MCF 10A (cell line): Measurements from ENCODE around the gene PRKACG. TPM values are rescaled to one million over a fixed set of nuclear protein-coding genes. Genes with fewer than 3 reads are reported as not detected.
"Not testable (repeated sequence)": the region's sequence is repeated elsewhere in the genome, so short reads cannot be mapped to it uniquely, and the experiment has no call there.

Source experiments
- BruUV-seq: library from RNA; stranded (reverse); fragments of 400-500 nt; replicated peaks from 2 replicates; lab custom pipeline; 2021; lab: Mats Ljungman, UMichigan
- CTCF ChIA-PET: fragments of 300-600 bp; sonication (Branson Sonifier 250); formaldehyde crosslinking; extraction: SDS; loops from one replicate; lab custom pipeline; 2021; ENCODE audit warnings: antibody characterized with exemption, inconsistent platforms; lab: Yijun Ruan, JAX
- POLR2A ChIA-PET: fragments of 300-600, 350-650 bp; sonication (Branson Sonifier 250); formaldehyde crosslinking; extraction: SDS; loops from one replicate; lab custom pipeline; 2020; ENCODE audit warnings: antibody characterized with exemption, inconsistent platforms; lab: Yijun Ruan, JAX
- DNase-seq: peaks from one replicate; pipeline ENCODE4 v3.0.0-alpha.2; 2018; ENCODE audit not compliant: unreplicated experiment
- H3K27ac Mint-ChIP-seq: one replicate; pipeline ENCODE4 v1.8.0; 2022; ENCODE audit warnings: mild to moderate bottlenecking, low read depth, mixed read lengths; ENCODE audit not compliant: unreplicated experiment
- H3K27me3 Mint-ChIP-seq: one replicate; pipeline ENCODE4 v1.8.0; 2022; ENCODE audit warnings: mixed read lengths; ENCODE audit not compliant: insufficient read depth, unreplicated experiment
- H3K36me3 Mint-ChIP-seq: one replicate; pipeline ENCODE4 v1.8.0; 2022; ENCODE audit warnings: mild to moderate bottlenecking, moderate library complexity, mixed read lengths; ENCODE audit not compliant: insufficient read depth, unreplicated experiment
- H3K4me1 Mint-ChIP-seq: one replicate; pipeline ENCODE4 v1.8.0; 2022; ENCODE audit warnings: mixed read lengths; ENCODE audit not compliant: insufficient read depth, unreplicated experiment
- H3K4me3 Mint-ChIP-seq: one replicate; pipeline ENCODE4 v1.8.0; 2022; ENCODE audit warnings: mild to moderate bottlenecking, moderate library complexity, mixed read lengths; ENCODE audit not compliant: unreplicated experiment
- H3K9me3 Mint-ChIP-seq: one replicate; pipeline ENCODE4 v1.8.0; 2022; ENCODE audit warnings: mixed read lengths; ENCODE audit not compliant: unreplicated experiment
- intact Hi-C: fragments of 100-400 bp; cut with micrococcal nuclease; formaldehyde crosslinking; loops from 2 replicates; pipeline ENCODE4 v1.14.1; 2022
- total RNA-seq: library from RNA; stranded (reverse); gene quantifications from 2 replicates; pipeline ENCODE4 v1.2.3, GENCODE V29; 2022
- TF ChIP-seq, protein P1 (sequence below): fragments of 200-600 bp; IDR thresholded peaks from one replicate; pipeline ENCODE4 v1.8.0; 2022; ENCODE audit warnings: antibody characterized with exemption, mild to moderate bottlenecking; ENCODE audit not compliant: unreplicated experiment

Gene PRKACG
- total RNA-seq, 1 experiment from 2014 or later = not detected

DNA sequence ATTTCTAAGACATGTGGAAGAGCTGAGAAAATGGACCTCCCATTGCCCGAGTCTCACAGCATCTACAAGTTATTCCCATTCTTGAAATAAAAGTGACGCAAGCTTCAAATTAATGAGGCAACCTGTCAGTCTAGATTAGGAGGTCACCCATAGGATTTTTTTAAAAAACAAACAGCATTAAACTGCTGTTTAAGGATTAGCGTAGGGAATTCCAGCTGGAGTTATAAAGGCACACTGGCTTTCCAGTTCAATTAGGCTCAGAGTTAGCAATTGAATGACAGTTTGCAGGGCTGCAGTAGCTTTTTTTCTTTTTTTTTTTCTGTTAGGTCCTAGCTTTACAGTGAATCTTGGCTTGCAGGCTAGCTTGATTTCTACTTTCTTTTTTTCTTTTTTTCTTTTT, 16.2 kb downstream of the PRKACG start:
- ChIA-PET POLR2A (no interaction called here), CTCF (interaction anchor here (0.6 to 10.2 kb wide), 12 partner anchors 11 to 562 kb away, joined by 3 to 66 read pairs (median 3); partner anchors contain the start of gene FXN)
- no peaks in the 10 kb centered on the region for H3K36me3 Mint-ChIP-seq
- H3K4me1 Mint-ChIP-seq = no peaks in the 10 kb centered on the region
- no peak overlapping the region for H3K27ac Mint-ChIP-seq
- no peak for DNase-seq
- BruUV-seq = no TSS peak
- no peaks in the 10 kb centered on the region for H3K9me3 Mint-ChIP-seq
- peaks cover 66% of the 10 kb centered on the region for H3K27me3 Mint-ChIP-seq
- no peak overlapping the region for H3K4me3 Mint-ChIP-seq
- intact Hi-C loops = no loop called here
- TF ChIP-seq, protein P1, sequence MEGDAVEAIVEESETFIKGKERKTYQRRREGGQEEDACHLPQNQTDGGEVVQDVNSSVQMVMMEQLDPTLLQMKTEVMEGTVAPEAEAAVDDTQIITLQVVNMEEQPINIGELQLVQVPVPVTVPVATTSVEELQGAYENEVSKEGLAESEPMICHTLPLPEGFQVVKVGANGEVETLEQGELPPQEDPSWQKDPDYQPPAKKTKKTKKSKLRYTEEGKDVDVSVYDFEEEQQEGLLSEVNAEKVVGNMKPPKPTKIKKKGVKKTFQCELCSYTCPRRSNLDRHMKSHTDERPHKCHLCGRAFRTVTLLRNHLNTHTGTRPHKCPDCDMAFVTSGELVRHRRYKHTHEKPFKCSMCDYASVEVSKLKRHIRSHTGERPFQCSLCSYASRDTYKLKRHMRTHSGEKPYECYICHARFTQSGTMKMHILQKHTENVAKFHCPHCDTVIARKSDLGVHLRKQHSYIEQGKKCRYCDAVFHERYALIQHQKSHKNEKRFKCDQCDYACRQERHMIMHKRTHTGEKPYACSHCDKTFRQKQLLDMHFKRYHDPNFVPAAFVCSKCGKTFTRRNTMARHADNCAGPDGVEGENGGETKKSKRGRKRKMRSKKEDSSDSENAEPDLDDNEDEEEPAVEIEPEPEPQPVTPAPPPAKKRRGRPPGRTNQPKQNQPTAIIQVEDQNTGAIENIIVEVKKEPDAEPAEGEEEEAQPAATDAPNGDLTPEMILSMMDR = no peak

DNA sequence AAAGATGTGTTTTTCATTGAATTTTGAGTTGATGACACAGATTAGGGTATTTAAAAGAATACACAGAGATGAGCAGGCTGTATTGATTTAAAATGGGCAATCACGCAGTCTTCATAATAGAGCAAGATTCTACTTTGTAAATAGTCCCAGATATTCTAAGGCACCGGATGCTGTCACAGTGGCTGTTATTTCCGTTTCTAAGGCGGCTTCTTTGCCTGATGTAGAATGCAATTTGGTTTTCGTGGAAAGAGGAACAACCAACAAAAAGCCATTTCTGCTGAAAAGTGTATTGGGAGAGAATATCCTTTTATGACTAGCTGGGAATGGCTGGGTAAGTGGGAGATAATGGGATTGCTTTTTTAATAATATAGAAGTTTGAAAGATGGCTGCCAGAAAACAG, 17.5 kb downstream of the PRKACG start:
- Mint-ChIP-seq H3K27ac (no peak overlapping the region), H3K4me3 (no peak overlapping the region), H3K4me1 (no peaks in the 10 kb centered on the region), H3K36me3 (no peaks in the 10 kb centered on the region), H3K27me3 (peaks cover 54% of the 10 kb centered on the region), H3K9me3 (no peaks in the 10 kb centered on the region)
- intact Hi-C loops = no loop called here
- ChIA-PET POLR2A (no interaction called here), CTCF (interaction anchor here (0.6 to 10.2 kb wide), 6 partner anchors 16 to 428 kb away, joined by 3 to 66 read pairs (median 3); no protein-coding TSS in a partner anchor)
- no peak for DNase-seq
- TF ChIP-seq, protein P1 = no peak
- BruUV-seq = no TSS peak

DNA sequence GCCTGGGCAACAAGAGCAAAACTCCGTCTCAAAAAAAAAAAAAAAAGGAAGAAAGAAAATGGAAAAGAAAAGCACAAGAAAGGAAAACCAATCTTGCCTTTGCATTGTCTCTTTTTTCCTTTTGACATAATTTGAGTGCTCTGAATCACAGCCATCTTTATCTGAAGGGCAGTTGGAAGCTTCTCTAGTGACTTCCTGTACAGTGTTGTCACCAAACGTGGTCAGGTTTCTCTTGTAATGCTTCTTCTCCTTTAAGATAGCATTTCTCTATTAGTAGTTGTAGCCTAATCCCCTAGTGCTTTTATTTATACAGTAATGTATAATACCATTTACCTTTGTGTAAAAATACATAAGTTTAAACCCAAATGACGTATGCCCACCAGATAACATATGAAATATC, 18.1 kb downstream of the PRKACG start:
- H3K36me3 Mint-ChIP-seq = no peaks in the 10 kb centered on the region
- TF ChIP-seq, protein P1 = no peak
- H3K4me1 Mint-ChIP-seq = no peaks in the 10 kb centered on the region
- intact Hi-C loops = no loop called here
- H3K4me3 Mint-ChIP-seq = no peak overlapping the region
- no peaks in the 10 kb centered on the region for H3K9me3 Mint-ChIP-seq
- POLR2A ChIA-PET = interaction anchor here (0.5 kb wide), 1 partner anchor 397 kb away, joined by 3 read pairs; no protein-coding TSS in a partner anchor
- CTCF ChIA-PET = interaction anchor here (0.6 to 10.2 kb wide), 3 partner anchors 71 to 428 kb away, joined by 3 to 66 read pairs (median 6); no protein-coding TSS in a partner anchor
- no TSS peak for BruUV-seq
- peaks cover 51% of the 10 kb centered on the region for H3K27me3 Mint-ChIP-seq
- H3K27ac Mint-ChIP-seq = no peak overlapping the region
- DNase-seq = no peak

DNA sequence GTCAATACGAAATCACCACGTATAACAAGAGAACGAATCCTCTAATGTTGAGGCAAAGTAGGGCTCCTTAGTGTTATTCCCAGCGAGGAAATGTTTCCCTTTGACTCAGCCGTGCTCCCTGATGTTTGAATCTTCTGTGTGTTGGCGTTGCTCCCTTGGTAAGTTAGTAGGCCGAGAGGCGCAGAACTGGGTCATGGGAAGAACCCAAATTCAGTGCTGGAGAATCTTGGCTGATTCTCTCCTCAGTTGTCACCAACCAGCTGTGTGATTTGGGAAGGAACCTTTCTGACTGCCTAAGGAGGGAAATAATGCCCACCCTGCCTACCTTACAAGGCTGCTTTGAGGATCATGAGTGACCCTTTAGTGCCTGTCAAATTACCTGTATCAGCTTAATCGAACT, 22.5 kb downstream of the PRKACG start:
- TF ChIP-seq, protein P1 = no peak
- Mint-ChIP-seq H3K27ac (no peak overlapping the region), H3K27me3 (peaks cover 8% of the 10 kb centered on the region), H3K4me1 (no peaks in the 10 kb centered on the region), H3K4me3 (no peak overlapping the region), H3K36me3 (no peaks in the 10 kb centered on the region), H3K9me3 (no peaks in the 10 kb centered on the region)
- no TSS peak for BruUV-seq
- no peak for DNase-seq
- intact Hi-C loops = no loop called here
- CTCF ChIA-PET = interaction anchor here (1.0 kb wide), 1 partner anchor 8 kb away, joined by 3 read pairs; no protein-coding TSS in a partner anchor
- POLR2A ChIA-PET = no interaction called here

DNA sequence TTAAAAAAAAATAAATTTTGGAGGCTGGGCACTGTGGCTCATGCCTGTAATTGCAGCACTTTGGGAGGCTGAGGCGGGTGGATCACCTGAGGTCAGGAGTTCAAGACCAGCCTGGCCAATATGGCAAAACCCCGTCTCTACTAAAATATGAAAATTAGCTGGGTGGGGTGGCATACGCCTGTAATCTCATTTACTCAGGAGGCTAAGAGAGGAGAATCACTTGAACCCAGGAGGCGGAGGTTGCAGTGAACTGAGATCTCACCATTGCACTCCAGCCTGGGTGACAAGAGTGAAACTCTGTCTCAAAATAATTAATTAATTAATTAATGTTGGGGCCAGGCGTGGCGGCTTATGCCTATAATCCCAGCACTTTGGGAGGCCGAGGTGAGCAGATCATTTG, 27.0 kb downstream of the PRKACG start:
- POLR2A ChIA-PET, BruUV-seq, H3K27ac Mint-ChIP-seq, DNase-seq, H3K4me1 Mint-ChIP-seq, H3K27me3 Mint-ChIP-seq, H3K4me3 Mint-ChIP-seq, intact Hi-C loops, H3K9me3 Mint-ChIP-seq, H3K36me3 Mint-ChIP-seq: not testable (repeated sequence)
- CTCF ChIA-PET = interaction anchor here (0.7 kb wide), 1 partner anchor 11 kb away, joined by 4 read pairs; no protein-coding TSS in a partner anchor
